ENCODE data around the gene OLFML3.

GRCh38 chr1:113995382-113995781 is 16.1 kb downstream of the OLFML3 start:
- TF ChIP-seq EZH2phosphoT487 (conservative IDR thresholded peaks at IDR 0.05; ENCODE audit: low read length), result no peak
- no peak for TF ChIP-seq CTCF (IDR thresholded peaks at IDR 0.05; ENCODE audit: insufficient read depth, low read length, poor library complexity, severe bottlenecking)
